HL-60/S4 treated with phorbol 12-myristate 13-acetate at 8.2 ng/mL for 4 days and 3 days (cell line): ENCODE results near the gene ZEB2.

ENCODE experiments used
- in situ Hi-C: fragments of 300-500 bp; cut with MboI; formaldehyde crosslinking; loops from 2 replicates; pipeline ENCODE4 v1.15.0; 2022; ENCODE audit warnings: low sequenced_read_pairs

ZEB2 gene

DNA sequence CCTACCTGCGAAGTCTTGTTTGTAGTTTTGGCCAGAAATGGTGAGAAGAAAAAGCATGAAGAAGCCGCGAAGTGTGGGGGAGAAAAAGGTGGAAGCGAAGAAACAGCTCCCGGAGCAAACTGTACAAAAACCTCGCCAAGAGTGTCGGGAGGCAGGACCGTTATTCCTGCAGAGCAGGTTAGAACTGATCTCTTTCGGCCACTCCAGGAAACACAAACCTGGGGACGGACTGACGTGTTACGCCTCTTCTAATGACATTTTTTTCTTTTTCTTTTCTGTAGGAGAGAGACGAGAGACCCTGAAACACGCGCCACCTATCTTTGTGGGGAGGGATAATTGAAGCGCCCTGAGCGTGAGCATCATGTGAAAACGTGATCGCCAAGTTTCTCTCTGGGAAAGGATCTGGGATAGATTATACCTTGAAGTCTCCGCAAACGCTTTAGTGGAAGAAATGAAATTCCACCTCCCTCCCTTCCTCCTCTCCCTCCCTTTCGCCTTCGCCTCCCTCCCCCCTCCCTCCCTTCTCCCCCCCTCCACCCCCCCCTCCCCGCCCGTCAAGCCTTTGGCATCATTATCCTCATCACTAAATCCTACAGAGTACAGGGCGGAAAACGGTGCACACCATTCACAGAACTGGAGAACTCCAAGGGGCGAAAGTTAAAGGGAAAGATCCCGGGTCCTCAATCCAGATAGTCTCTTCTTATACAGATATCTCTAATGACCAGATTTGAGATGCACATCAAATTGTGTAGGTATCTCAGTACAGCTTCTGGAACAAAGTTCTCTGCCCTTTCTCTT is at the start of gene ZEB2:
Gene ZEB2, minus strand, starts transcription at position 186 of the 798 bp plus-strand sequence. CDS start 2,769 bp downstream, outside the sequence.
- in situ Hi-C loops: loop anchor here (25.0 kb wide), 1 partner anchor 167 kb away; no protein-coding TSS in a partner anchor

DNA sequence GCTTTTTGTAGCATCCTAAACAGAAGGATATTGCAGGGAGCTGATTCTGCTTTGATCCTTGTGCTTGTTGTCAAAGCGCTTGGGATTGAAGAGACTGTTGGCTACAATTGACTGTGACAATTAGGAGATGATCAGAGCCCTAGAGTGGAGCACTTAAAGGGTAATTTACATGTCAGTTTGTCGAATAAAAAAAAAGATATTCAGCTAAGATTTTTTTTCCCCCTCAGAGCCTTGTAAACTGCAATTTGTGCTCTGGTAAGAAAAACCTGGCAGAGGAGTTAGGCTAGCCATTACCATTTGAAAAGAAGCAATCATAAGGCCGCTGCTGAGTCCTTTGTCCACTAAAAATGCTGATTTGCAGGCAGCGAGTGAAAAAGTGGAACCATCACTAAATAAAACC is 47.8 kb upstream of the ZEB2 start:
- in situ Hi-C loops: no loop called here

DNA sequence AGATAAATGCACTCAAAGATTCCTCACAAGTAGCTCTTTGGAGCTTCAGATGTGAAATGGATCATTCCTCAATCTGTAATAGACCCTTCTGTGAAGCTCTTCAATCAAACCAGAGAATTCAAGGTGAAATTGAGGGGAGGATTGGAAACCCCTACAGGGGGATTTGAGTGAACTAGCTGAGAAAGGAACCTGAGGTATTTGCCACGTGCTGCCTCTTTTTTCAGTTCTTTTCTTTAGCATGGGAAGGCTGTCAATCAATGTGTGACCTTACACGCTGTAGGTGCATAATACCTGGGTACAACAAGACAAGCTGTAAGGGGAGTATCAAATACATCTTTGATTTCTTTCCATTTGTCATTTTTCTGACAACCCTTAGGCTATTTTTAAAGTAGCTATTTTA is 46.5 kb upstream of the ZEB2 start:
- in situ Hi-C loops: no loop called here

DNA sequence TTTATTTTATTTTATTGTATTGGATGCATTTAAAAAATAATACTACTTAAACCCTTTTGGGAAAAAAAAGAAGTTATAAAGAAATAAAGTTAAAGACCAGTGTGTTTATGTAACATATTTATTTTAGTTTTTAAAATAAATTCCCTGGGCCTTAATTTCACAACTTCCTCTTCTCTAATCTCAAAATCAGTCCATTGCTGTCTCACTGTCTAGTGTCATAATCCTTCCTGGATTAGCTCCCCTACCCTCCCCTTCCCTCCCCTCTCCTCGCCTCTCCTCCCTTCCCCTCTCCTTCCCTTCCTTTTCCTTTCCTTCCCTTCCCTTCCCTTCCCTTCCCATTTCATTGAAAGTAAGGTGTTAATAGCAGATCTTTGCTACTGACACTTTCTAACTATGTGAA is 40.3 kb upstream of the ZEB2 start:
- in situ Hi-C loops: no loop called here

DNA sequence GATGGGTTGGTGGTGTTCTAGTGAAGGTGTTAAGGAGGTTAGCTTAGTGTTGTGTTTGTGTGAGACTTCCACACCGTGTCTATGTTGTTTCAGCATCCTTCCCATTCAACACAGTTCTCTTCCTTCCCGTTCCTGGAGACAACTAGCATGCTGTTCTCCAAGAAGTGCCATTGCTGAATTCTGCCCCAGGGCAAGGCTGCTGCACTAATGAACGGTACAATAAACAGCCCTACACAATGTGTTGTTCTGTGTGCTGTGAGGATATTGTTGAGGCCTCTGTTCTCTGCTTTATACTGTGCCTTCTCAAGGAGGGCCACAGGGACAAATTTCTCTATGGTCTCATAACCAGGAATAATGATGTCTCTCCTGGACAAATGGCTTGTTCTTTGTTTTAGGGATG is 39.8 kb upstream of the ZEB2 start:
- in situ Hi-C loops: no loop called here

DNA sequence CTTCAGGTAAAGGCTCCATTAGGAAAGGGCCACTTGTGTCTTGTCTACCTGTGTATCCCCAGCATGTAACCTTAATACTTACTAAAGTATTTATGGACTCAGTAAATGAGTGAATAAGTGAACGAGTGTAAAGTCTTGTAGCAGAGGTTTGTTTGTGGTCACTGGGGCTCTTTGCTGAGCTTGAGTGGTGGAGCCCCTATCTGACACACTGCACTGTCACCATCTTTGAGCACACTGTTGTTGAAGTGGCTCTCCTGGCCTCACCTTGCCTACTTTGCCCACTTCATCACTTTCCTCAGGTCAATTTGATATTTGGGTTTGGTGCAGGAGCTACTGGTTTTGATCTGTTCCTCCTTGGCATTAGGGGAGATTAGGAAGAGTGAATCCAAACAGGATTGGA is 39.3 kb upstream of the ZEB2 start:
- in situ Hi-C loops: no loop called here

DNA sequence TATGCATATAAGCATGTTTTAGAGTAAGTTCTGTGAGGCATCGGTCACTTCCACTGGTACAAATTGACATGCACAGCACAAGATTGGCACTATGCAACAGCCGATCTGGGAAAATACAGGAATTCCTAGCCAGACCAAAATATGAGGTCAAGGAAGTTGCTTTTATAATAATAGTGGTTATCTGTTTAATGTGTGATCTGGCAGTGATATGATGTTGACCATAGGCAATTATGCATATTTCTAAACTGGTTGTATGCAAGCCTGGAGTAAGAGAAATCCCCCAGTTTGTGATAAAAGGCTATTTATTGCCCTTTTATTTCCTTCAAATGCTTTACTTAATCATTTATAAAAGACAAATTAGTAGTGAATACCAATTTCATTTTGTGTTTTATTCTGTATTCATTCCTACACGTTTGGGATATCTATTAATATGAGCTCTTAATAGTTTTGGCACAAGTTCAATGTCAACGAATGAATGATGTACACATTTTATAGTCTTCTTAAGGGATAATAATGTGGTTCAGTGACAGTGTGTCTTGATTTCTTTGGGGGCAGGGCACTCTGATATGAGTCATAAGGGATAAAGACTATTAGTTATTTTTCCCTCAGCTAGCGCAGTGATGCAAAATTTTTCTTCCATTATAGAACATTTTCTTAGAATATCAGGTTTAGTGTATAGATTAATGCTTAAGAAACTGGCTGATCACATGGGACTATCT is 34.7 kb upstream of the ZEB2 start:
- in situ Hi-C loops: no loop called here

DNA sequence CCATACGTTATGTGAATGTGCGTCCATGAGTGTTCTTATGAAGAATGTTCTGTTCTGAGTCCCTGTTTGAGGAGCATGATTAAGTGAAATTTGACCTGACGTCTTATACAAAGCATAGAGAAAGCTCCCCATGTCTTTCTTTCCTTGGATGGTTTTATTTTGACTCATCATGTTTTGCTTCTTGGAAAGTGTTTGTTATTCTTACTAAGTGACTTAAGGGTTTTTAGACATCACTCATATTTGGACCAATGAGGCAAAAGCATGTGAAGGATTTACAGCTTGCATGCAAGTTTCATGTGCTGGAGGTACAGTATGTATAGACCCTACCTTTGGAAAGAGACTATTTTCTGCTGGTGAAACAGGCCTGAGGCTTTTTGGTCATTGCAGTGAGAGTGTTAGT is 33.5 kb upstream of the ZEB2 start:
- in situ Hi-C loops: no loop called here

DNA sequence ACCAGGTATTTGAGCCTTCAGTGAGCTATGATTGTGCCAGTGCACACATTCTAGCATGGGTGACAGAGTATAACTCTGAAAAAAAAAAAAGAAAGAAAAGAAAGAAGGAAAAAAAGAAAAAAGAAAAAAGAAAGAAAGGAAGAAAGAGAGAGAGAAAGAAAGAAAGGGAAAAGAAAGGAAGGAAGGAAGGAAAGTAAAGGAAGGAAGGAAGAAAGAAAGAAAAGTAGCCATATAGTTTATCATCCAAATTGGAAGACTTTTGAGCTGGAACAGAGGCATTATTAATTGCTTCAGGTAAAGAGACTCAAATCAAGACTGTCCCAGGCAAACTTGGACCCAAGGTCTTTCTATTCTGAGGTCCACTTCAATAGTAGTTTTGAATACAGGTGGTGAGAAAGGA is 32.9 kb upstream of the ZEB2 start:
- in situ Hi-C loops: no loop called here

DNA sequence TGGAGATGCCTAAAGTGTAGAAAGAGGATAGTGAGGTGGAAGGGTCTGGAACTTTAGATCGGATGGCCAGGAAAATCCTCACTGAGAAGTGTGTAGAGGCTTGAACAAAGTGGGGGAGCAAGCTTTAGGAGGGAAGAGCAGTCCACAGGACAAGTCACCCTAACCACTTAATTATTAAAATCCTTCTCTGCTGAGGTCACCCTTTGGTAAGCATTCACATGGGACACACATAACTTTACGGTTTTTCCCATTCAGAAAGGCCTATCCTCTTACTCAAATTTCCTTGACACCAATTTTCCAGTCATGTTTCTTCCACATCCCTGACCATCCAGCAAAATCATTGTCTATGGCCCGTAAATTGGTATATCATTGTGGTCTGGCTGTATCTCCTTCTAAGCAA is 31.0 kb upstream of the ZEB2 start:
- in situ Hi-C loops: no loop called here

DNA sequence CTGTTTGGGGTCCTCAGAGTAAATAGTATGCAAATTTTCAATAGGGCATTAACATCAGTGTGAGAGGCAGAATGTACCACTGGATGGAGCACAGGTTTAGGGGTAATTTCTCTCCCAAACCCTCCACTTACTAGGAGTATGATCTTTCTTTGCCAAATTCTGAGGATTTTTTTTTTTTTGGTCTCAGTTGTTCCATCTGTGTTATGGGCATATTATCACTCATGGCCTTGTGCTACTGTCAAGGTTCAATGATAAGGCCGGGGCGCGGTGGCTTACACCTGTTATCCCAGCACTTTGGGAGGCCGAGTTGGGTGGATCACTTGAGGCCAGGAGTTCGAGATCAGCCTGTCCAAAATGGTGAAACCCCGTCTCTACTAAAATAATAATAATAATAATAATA is 30.2 kb upstream of the ZEB2 start:
- in situ Hi-C loops: no loop called here

DNA sequence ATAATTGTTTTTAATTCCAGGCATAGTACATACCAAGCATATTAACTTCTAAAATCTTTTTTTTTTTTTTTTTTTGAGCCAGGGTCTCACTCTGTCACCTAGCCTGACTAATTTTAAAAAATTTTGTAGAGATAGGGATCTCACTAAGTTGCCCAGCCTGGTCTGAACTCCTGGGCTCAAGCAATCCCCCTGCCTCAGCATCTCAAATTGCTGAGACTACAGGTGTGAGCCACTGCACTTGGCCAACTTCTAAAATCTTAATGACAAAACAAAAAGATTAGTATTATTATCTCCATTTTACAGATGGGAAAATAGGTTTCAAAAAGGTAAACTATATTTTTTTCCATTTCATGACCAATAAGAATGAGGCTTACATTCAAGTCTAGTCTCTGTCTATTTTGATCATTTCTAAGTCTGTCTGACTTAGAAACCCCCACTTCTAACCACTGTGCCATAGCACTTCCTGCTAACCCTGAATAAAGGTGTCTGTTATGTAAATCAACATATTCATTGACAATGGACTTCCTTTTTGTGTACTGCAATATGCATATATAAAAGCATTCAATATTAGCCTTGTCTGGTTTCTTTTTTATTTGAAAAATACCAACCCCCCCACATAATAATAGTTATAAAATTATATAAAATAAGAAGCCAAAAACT is 28.7 kb upstream of the ZEB2 start:
- in situ Hi-C loops: no loop called here

DNA sequence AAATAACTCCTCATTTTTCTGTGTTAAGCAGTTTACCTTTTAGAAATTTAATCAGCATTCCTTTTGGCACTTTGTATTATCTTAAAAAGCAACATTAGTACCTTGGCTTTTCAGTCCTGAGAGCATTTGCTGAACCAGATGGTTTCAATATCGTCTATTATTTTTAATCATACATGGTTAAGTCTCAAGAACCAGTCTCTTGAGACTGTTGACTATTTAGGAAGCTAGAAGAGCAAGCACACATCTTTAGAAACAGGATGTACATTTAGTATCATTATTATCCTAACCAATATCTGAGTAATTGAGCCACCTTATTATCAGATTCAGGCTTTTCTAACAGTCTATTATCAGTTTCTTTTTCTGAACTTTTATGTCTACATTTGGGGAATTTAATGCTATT is 28.2 kb upstream of the ZEB2 start:
- in situ Hi-C loops: no loop called here

DNA sequence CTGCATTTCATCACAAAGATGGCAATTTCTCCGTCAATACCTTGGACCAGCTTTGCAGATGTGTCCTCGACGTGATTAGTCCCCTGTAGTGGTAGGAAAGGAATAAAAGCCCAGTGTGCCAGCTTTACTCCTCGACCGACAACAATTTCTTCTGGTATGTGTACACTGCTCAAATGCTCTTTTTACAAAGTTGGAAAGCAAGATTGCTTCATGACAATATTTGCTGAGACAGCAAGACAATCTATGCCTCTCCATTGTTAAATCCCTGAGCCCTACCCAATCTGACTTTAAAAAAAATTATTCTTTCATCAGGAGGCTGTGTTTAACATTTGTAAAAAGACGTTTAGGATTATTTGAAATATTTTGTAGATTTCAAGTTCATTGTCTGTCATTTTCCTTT is 27.6 kb upstream of the ZEB2 start:
- in situ Hi-C loops: no loop called here

DNA sequence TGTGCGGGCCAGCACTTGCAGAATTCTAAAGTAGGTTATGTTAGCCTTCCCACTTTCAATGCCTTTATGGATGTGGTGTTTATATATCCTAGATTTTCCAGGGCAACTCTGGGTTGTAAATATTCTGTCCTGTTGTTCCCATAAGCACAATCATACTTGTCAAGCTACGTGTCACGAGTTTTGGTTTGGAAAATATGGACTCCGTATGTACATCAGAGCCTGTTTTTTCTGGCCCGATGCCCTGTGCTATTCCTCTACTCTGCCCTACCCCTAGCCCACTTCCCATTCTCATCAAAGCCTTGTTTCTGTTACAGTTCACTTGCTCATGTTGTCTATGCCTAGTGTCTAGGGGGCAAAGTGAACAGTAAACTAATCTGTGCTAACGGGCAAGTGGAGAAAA is 27.0 kb upstream of the ZEB2 start:
- in situ Hi-C loops: no loop called here

DNA sequence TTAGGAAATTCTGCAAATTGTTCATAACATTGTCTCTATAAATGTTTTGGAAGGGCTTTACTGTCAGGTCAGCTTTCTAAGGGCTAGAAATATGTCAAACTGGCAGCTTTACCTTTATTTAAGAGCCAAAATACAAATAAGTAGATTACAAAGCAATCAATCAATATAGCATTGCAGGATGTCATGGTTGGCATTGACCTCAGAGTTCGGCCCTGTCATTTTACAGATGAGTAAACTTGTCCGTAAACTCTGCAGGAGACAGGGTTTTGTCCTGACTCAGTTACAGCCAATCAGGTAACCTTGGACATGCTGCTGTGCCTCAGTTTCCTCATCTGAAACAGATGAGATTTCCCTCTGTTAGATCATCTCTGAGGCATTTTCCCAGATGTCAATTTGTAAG is 25.9 kb upstream of the ZEB2 start:
- in situ Hi-C loops: no loop called here

DNA sequence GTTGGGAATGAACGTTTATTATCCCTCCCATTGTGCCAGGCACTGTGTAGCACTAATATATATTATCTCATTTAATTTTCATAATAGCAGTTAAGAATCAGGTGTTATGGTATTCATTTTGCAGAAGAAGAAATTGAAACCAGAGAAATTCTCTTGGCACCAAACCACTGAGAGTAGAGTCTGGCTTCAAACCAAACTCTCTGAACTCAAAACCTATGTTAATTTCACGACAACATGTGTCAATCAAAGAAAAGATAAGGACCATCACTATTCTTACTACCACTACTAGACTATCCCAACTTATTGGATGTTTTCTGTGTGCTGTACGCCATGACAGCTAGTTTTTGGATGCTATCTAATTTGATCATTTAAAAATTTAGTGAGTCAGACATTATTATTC is 24.1 kb upstream of the ZEB2 start:
- in situ Hi-C loops: no loop called here

DNA sequence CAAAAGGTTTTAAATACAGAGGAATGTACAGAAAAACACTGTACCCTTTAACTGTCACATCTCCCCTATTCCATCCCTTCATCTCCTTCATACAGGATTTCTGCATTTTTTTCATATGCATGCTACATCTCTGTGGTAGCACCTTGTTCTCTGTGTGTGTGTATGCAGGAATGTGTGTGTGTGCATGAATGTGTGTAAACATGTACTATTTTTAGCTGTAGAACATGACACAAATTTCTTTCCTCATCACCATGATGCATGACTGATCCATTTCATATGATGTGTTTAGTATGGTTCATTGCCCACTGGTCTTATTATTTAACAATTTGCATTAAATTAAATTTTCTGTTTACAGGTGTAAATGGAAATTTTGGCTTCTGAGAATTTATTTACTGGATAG is 21.5 kb upstream of the ZEB2 start:
- in situ Hi-C loops: no loop called here

DNA sequence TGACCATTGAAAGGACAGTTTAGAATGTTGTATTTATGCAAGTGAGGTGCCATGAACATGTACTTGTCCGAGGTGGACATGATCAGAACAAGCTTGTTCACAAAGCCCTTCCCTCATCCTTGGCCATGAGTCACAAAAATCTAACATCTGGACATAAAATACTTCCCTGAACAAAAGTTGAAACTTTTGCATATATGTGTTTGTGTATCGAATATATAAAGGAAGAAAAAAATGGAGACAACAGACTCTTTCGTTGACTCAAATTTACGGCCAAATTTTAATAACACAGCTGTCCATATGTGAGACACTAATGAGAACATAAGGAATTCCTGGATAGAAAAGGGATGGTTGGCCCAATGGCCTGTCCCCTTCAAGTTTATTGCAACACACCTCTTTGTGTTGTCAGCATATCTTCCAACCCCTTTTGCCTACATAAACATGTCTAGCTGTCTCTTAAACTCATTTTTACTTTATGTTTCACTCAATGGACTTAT is 19.4 kb upstream of the ZEB2 start:
- in situ Hi-C loops: no loop called here

DNA sequence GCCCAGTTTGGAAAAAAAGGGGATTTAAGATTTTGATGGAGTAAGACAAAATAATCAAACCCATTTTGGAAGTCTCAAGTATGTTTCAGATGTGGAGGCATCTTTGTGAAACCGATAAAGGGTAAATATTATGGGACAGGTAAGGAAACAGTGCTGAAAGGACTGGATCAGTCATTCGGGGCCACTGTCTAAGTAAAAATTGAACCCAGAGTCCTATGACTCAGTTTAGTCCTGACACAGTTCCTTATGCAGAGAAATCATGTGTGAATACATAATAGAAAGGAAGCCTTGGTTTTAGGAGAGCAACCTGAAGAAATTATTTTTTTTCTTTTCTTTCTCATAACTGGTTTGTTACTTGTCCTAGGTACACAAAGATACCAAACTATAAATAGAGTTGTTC is 15.4 kb upstream of the ZEB2 start:
- in situ Hi-C loops: no loop called here

DNA sequence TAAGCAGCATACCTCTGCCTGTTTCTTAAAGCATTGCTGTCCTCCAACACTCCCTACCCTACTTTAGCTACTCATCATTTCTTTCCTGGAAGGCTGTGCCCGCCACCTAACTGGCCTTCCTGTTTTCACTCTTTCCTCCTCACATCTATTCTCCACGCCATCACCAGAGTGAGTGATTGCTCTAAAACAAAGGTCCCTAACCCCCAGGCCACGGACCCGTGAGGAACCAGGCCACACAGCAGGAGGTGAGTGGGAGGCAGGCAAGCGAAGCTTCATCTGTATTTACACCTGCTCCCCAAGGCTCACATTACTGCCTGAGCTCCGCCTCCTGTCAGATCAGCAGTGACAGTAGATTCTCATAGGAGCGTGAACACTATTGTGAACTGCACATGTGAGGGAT is 13.3 kb upstream of the ZEB2 start:
- in situ Hi-C loops: no loop called here

DNA sequence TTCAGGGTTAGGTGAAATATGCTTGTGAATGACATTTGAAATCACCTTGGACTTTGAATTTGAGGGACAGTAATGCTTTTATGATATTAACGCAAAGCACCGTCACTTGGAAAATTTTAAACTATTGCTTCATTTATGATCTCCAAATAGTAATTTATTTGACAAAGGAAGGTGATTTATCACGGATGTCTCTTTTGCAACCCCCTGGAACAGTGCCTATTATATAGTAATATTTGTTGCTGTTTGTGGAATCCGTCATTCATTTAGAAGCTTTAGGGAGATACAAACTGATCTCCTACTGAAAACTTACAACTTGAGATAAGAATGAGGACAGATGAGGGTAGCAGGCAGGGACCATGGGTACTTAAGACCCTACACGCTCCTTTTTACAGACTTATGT is 10.7 kb upstream of the ZEB2 start:
- in situ Hi-C loops: no loop called here
